Heart left ventricle (tissue), 13 donors: ENCODE results near the gene UGCG.

Experiments used
- CTCF ChIP-seq, 12 donors: fragments of 200-600 bp; sonication (generic) in 4 of 12; IDR thresholded peaks; one replicate each; pipeline versions ENCODE4 v1.5.0 to v1.8.0; 2018 to 2022; ENCODE audit warnings: antibody characterized with exemption in 12 of 12, mild to moderate bottlenecking in 5 of 12
- POLR2A ChIP-seq, 2 donors: fragments of 450-650 bp; IDR thresholded peaks; one replicate each; pipeline ENCODE4 v1.6.1; 2017; ENCODE audit warnings: antibody characterized with exemption in 2 of 2, mild to moderate bottlenecking in 2 of 2, moderate library complexity in 2 of 2
- donor health status: ischemic (EF 13 %, LVEDD 7.1; RV severe dilation, severe dysfunction).
- donor health status: DM: no; HTN: yes; CAD: no.
- donor health status: DM: no; HTN: no; CAD: no.
- donor health status: ischemic (EF 25% LVEDD 6.9; RV normal size, moderate dysfunction).
- donor health status: ischemic (EF 25% LVEDD 5.7; RV mildly dilated, moderate dysfunction).
- donor health status: ischemic (EF 35%, LVEDD 5.7; RV mildly dilated, moderate dysfunction).
- donor health status: nonischemic (EF 11% LVEDD 7.7; RV severe dilation, severe dysfunction).
- donor health status: DM: yes; HTN: yes; CAD: no.
- donor health status: PGD.
- donor health status: ischemic (EF 29% LVEDD 5.4; RV normal size, mild dysfunction).
- donor health status: nonischemic (EF 23%, LVEDD 6.1; RV moderate dilation, normal function).

DNA sequence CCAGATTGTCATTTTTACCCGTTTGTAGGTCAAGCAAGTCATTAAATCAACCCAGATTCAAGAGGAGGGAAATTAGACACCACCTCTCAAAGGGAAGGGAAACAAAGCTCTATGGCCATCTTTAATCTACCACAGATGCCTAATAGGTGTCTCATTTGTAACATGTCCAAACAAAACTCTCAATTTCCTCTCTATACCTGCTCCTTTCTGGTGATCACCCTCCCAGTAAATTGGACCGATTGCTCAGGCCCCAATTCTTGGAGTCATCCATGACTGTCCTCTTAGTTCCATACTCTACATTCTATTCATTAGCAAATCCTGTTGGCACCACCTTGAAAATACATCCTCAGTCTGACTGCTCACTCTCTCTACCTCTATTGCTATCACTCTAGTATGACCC lies 22.1 kb upstream of the UGCG start:
- TF ChIP-seq POLR2A (IDR thresholded peaks at IDR 0.05): no peak
- no peak for TF ChIP-seq CTCF (IDR thresholded peaks at IDR 0.05)
